Smooth muscle cell (in vitro differentiated cells): ENCODE data around the gene PAQR6. TPM values are rescaled to one million over a fixed set of nuclear protein-coding genes. Genes with fewer than 3 reads are reported as not detected.
"Not testable (repeated sequence)": the region's sequence is repeated elsewhere in the genome, so short reads cannot be mapped to it uniquely, and the experiment has no call there.

Source experiments
- DNase-seq: peaks from one replicate; lab custom pipeline; 2025; ENCODE audit not compliant: unreplicated experiment; lab: John Stamatoyannopoulos, UW
- H2AFZ ChIP-seq: fragments of 200-600 bp; sonication (generic); 2 replicates; pipeline ENCODE4 v1.6.0; 2016; ENCODE audit warnings: antibody characterized with exemption, low read depth, mild to moderate bottlenecking
- H3F3A ChIP-seq: fragments of 200-600 bp; sonication (generic); 2 replicates; pipeline ENCODE4 v1.6.0; 2017; ENCODE audit warnings: antibody characterized with exemption, low read depth
- H3K27ac ChIP-seq: fragments of 200-600 bp; sonication (generic); 2 replicates; pipeline ENCODE4 v1.5.1; 2016; ENCODE audit warnings: low read depth, mild to moderate bottlenecking
- H3K27me3 ChIP-seq: fragments of 200-600 bp; sonication (generic); 2 replicates; pipeline ENCODE4 v1.6.1; 2016; ENCODE audit warnings: low read depth, mild to moderate bottlenecking
- H3K36me3 ChIP-seq: fragments of 200-600 bp; sonication (generic); 2 replicates; pipeline ENCODE4 v1.5.1; 2016; ENCODE audit warnings: low read depth
- H3K4me1 ChIP-seq: fragments of 200-600 bp; sonication (generic); 2 replicates; pipeline ENCODE4 v1.5.1; 2016; ENCODE audit warnings: low read depth
- H3K4me2 ChIP-seq: fragments of 200-600 bp; sonication (generic); 2 replicates; pipeline ENCODE4 v1.6.0; 2016; ENCODE audit warnings: mild to moderate bottlenecking
- H3K4me3 ChIP-seq: fragments of 200-600 bp; sonication (generic); 2 replicates; pipeline ENCODE4 v1.5.1; 2016; ENCODE audit warnings: mild to moderate bottlenecking
- H3K79me2 ChIP-seq: fragments of 200-600 bp; sonication (generic); 2 replicates; pipeline ENCODE4 v1.6.0; 2016; ENCODE audit warnings: low read depth, mild to moderate bottlenecking
- H3K9ac ChIP-seq: fragments of 200-600 bp; sonication (generic); 2 replicates; pipeline ENCODE4 v1.6.0; 2016; ENCODE audit warnings: low read depth
- H3K9me3 ChIP-seq: fragments of 200-600 bp; sonication (generic); replicated peaks from 2 replicates; pipeline ENCODE4 v1.5.1; 2016; ENCODE audit warnings: low read depth
- H4K20me1 ChIP-seq: fragments of 200-600 bp; sonication (generic); 2 replicates; pipeline ENCODE4 v1.6.0; 2016; ENCODE audit warnings: low read depth
- CTCF ChIP-seq: fragments of 200-600 bp; sonication (generic); IDR thresholded peaks from 2 replicates; pipeline ENCODE4 v1.5.1; 2017; ENCODE audit warnings: borderline replicate concordance, mild to moderate bottlenecking, antibody characterized with exemption; ENCODE audit not compliant: insufficient read depth, poor library complexity, severe bottlenecking
- WGBS: methylation state at CpG from one replicate; pipeline ENCODE4 v1.1.7; 2016; ENCODE audit warnings: low lambda C conversion rate; 5-methylcytosine and 5-hydroxymethylcytosine counted together
- polyA plus RNA-seq: library from polyadenylated mRNA; unstranded; fragments of >200 nt; fragmentation: Nextera tagmentation; extraction: Ambion mirVana; gene quantifications from 2 replicates; pipeline ENCODE4 v1.2.1, GENCODE V29; 2016
- total RNA-seq: library from RNA; depleted of rRNA; stranded (reverse); fragments of >200 nt; gene quantifications from 2 replicates; pipeline ENCODE4 v1.2.3, GENCODE V29; 2014

Gene PAQR6
- total and polyA plus RNA-seq, 2 experiments from 2014 or later = 1.3 to 2.7 TPM

- Histone ChIP-seq H3F3A (peaks cover 3% of the 10 kb centered on the region), H2AFZ (no peak overlapping the region), H3K4me1 (no peaks in the 10 kb centered on the region), H4K20me1 (no peaks in the 10 kb centered on the region), H3K27me3 (no peaks in the 10 kb centered on the region), H3K27ac (no peak overlapping the region), H3K4me2 (no peak overlapping the region), H3K4me3 (no peak overlapping the region), H3K9me3 (no peaks in the 10 kb centered on the region), H3K36me3 (no peaks in the 10 kb centered on the region), H3K79me2 (peaks cover 11% of the 10 kb centered on the region), H3K9ac (no peak overlapping the region)
- DNase-seq = no peak
- 98% methylated on average over 13 of the region's 13 CpGs for WGBS
- TF ChIP-seq CTCF = no peak
Measured at GRCh38 chr1:156221986-156222692, 25.7 kb downstream of the PAQR6 start.

GRCh38 chr1:156220226-156220625, 27.6 kb downstream of the PAQR6 start:
- peaks cover 3% of the 10 kb centered on the region for H3F3A ChIP-seq
- no peak overlapping the region for H3K27ac ChIP-seq
- H3K9me3 ChIP-seq = no peaks in the 10 kb centered on the region
- no peaks in the 10 kb centered on the region for H3K27me3 ChIP-seq
- H4K20me1 ChIP-seq = no peaks in the 10 kb centered on the region
- TF ChIP-seq CTCF = no peak
- no peak overlapping the region for H3K9ac ChIP-seq
- no peaks in the 10 kb centered on the region for H3K4me1 ChIP-seq
- H3K36me3 ChIP-seq = no peaks in the 10 kb centered on the region
- peaks cover 25% of the 10 kb centered on the region for H3K79me2 ChIP-seq
- H2AFZ ChIP-seq = no peak overlapping the region
- H3K4me3 ChIP-seq = no peak overlapping the region
- H3K4me2 ChIP-seq = no peak overlapping the region
- WGBS = 93% methylated on average over 9 of the region's 9 CpGs
- DNase-seq = no peak

GRCh38 chr1:156217871-156218270, 30.0 kb downstream of the PAQR6 start:
- TF ChIP-seq CTCF = no peak
- H3K4me3 ChIP-seq = no peak overlapping the region
- peaks cover 6% of the 10 kb centered on the region for H3K4me1 ChIP-seq
- DNase-seq = no peak
- no peak overlapping the region for H2AFZ ChIP-seq
- no peaks in the 10 kb centered on the region for H4K20me1 ChIP-seq
- no peaks in the 10 kb centered on the region for H3F3A ChIP-seq
- H3K27ac ChIP-seq = no peak overlapping the region
- 92% methylated on average over 2 of the region's 2 CpGs for WGBS
- H3K79me2 ChIP-seq = peaks cover 39% of the 10 kb centered on the region
- H3K4me2 ChIP-seq = no peak overlapping the region
- H3K27me3 ChIP-seq = no peaks in the 10 kb centered on the region
- no peaks in the 10 kb centered on the region for H3K9me3 ChIP-seq
- H3K36me3 ChIP-seq = no peaks in the 10 kb centered on the region
- no peak overlapping the region for H3K9ac ChIP-seq

- not testable (repeated sequence) for H2AFZ ChIP-seq, H3K36me3 ChIP-seq, H3K27ac ChIP-seq, H3K9me3 ChIP-seq, H3K9ac ChIP-seq, H4K20me1 ChIP-seq, H3K4me2 ChIP-seq, DNase-seq, H3K4me3 ChIP-seq, H3F3A ChIP-seq, H3K27me3 ChIP-seq
- WGBS = 97% methylated on average over 29 of the region's 55 CpGs
- Histone ChIP-seq H3K79me2 (peaks cover 39% of the 10 kb centered on the region), H3K4me1 (peaks cover 10% of the 10 kb centered on the region)
Measured at GRCh38 chr1:156216361-156217086, 31.3 kb downstream of the PAQR6 start.
